SK-N-SH treated with all-trans-retinoic acid at 6 μM for 48 hours (cell line): ENCODE data around the gene ANKRD60.

Experiments
- ARNTL ChIP-seq: fragments of 450-650 bp; formaldehyde crosslinking; IDR thresholded peaks from 2 replicates; pipeline ENCODE4 v1.5.0; 2020; ENCODE audit warnings: low read depth, mild to moderate bottlenecking, moderate library complexity, borderline replicate concordance
- CREB5 ChIP-seq: fragments of 250-450 bp; sonication (Bioruptor Pico); IDR thresholded peaks from 2 replicates; pipeline ENCODE4 v1.5.1; 2020; ENCODE audit warnings: low read depth, mild to moderate bottlenecking, moderate library complexity
- CSRNP3 ChIP-seq: fragments of 250-450 bp; sonication (Bioruptor Pico); IDR thresholded peaks from 2 replicates; pipeline ENCODE4 v1.5.1; 2021; ENCODE audit warnings: mild to moderate bottlenecking, moderate library complexity
- PATZ1 ChIP-seq: fragments of 250-450 bp; sonication (Bioruptor Pico); IDR thresholded peaks from 2 replicates; pipeline ENCODE4 v1.8.0; 2020; ENCODE audit warnings: mild to moderate bottlenecking, moderate library complexity, borderline replicate concordance
- RARB ChIP-seq: fragments of 250-450 bp; sonication (Bioruptor Pico); IDR thresholded peaks from 2 replicates; pipeline ENCODE4 v1.8.0; 2021; ENCODE audit warnings: mild to moderate bottlenecking, moderate library complexity
- TOX ChIP-seq: fragments of 250-450 bp; sonication (Bioruptor Pico); IDR thresholded peaks from 2 replicates; pipeline ENCODE4 v1.8.0; 2021; ENCODE audit warnings: mild to moderate bottlenecking, moderate library complexity, borderline replicate concordance
- ZFP3 ChIP-seq: fragments of 250-450 bp; sonication (Bioruptor Pico); IDR thresholded peaks from 2 replicates; pipeline ENCODE4 v1.5.0; 2020; ENCODE audit warnings: mild to moderate bottlenecking, moderate library complexity
- ZNF565 ChIP-seq: fragments of 450-650 bp; formaldehyde crosslinking; conservative IDR thresholded peaks from 2 replicates; pipeline ENCODE4 v1.5.0; 2020; ENCODE audit warnings: low read depth, mild to moderate bottlenecking, moderate library complexity
- ZNF70 ChIP-seq: fragments of 450-650 bp; formaldehyde crosslinking; IDR thresholded peaks from 2 replicates; pipeline ENCODE4 v1.5.0; 2020; ENCODE audit warnings: mild to moderate bottlenecking, moderate library complexity

GRCh38 chr20:58212636-58213035 is 15.8 kb downstream of the ANKRD60 start:
- TF ChIP-seq PATZ1 (CRISPR knock-in tag) (no peak), TOX (no peak), CREB5 (CRISPR knock-in tag) (no peak), ZNF565 (CRISPR knock-in tag) (no peak), CSRNP3 (CRISPR knock-in tag) (no peak), ZNF70 (CRISPR knock-in tag) (no peak), ZFP3 (CRISPR knock-in tag) (no peak), ARNTL (CRISPR knock-in tag) (no peak), RARB (CRISPR knock-in tag) (no peak)
